Posterior vena cava (tissue), 2 donors: ENCODE results near the gene GRWD1. TPM values are rescaled to one million over a fixed set of nuclear protein-coding genes. Genes with fewer than 3 reads are reported as not detected.
"Not testable (repeated sequence)": the region's sequence is repeated elsewhere in the genome, so short reads cannot be mapped to it uniquely, and the experiment has no call there.

ENCODE experiments used
- DNase-seq: peaks from one replicate; pipeline ENCODE4 v3.0.0-alpha.2; 2020; ENCODE audit warnings: low spot score
- intact Hi-C, 2 donors: fragments of 100-400 bp; cut with DNase I; formaldehyde crosslinking; loops; one replicate each; pipeline versions ENCODE4 v1.14.1 to v1.14.2; 2022 to 2023
- total RNA-seq, 2 donors: library from RNA; stranded (reverse); fragmentation: NEBNext Ultra II Directional; extraction: Animal tissue kit (Norgen Biotek cat#: 25700); gene quantifications; one replicate each; pipeline ENCODE4 v1.2.1, GENCODE V29; 2021
- donor health status: DM: yes; HTN: yes; CAD: no.
- donor health status: DM: yes; HTN: yes; CAD: no.

The GRWD1 gene
- total RNA-seq, 2 donors from 2014 or later = 21.1 to 24.2 TPM

- no peak for DNase-seq
- intact Hi-C loops = no loop called here
Observed at GRCh38 chr19:48474084-48474592, 28.4 kb downstream of the GRWD1 start.

- intact Hi-C loops = no loop called here
- no peak for DNase-seq
Observed at GRCh38 chr19:48475369-48476068, 29.7 kb downstream of the GRWD1 start.

- intact Hi-C loops = no loop called here
Observed at GRCh38 chr19:48476176-48476575, 30.4 kb downstream of the GRWD1 start.

GRCh38 chr19:48477067-48477685 lies 31.4 kb downstream of the GRWD1 start:
- no peak for DNase-seq
- intact Hi-C loops = no loop called here

More at GRCh38 chr19:48476176-48476575, 30.4 kb downstream of the GRWD1 start:
- DNase-seq = no peak

GRCh38 chr19:48477698-48478338 lies 32.0 kb downstream of the GRWD1 start:
- intact Hi-C loops = no loop called here

GRCh38 chr19:48478339-48479256 lies 32.8 kb downstream of the GRWD1 start:
- intact Hi-C loops = no loop called here

More at GRCh38 chr19:48477698-48478338, 32.0 kb downstream of the GRWD1 start:
- no peak for DNase-seq

GRCh38 chr19:48479686-48480085 lies 33.9 kb downstream of the GRWD1 start:
- intact Hi-C loops = no loop called here
- DNase-seq = no peak

More at GRCh38 chr19:48478339-48479256, 32.8 kb downstream of the GRWD1 start:
- DNase-seq = no peak

- peak; percentile 92 for DNase-seq
Observed at GRCh38 chr19:48480183-48480557, 34.4 kb downstream of the GRWD1 start.

GRCh38 chr19:48480558-48481500 lies 35.0 kb downstream of the GRWD1 start:
- intact Hi-C loops = no loop called here

More at GRCh38 chr19:48480183-48480557, 34.4 kb downstream of the GRWD1 start:
- intact Hi-C loops = no loop called here

GRCh38 chr19:48481846-48482639 lies 36.3 kb downstream of the GRWD1 start:
- no peak for DNase-seq
- intact Hi-C loops = no loop called here

More at GRCh38 chr19:48480558-48481500, 35.0 kb downstream of the GRWD1 start:
- DNase-seq = no peak

- intact Hi-C loops = no loop called here
- no peak for DNase-seq
Observed at GRCh38 chr19:48483301-48483700, 37.5 kb downstream of the GRWD1 start.

- intact Hi-C loops = no loop called here
- DNase-seq = no peak
Observed at GRCh38 chr19:48484247-48484893, 38.6 kb downstream of the GRWD1 start.

- intact Hi-C loops = no loop called here
- no peak for DNase-seq
Observed at GRCh38 chr19:48484931-48485612, 39.3 kb downstream of the GRWD1 start.

GRCh38 chr19:48486706-48487105 lies 40.9 kb downstream of the GRWD1 start:
- DNase-seq, intact Hi-C loops: not testable (repeated sequence)

GRCh38 chr19:48487544-48487943 lies 41.8 kb downstream of the GRWD1 start:
- intact Hi-C loops = no loop called here

GRCh38 chr19:48487948-48488347 lies 42.2 kb downstream of the GRWD1 start:
- DNase-seq = no peak
- intact Hi-C loops = no loop called here

More at GRCh38 chr19:48487544-48487943, 41.8 kb downstream of the GRWD1 start:
- no peak for DNase-seq
